Keratinocyte (primary cell): ENCODE results near the gene VPS35L. TPM values are rescaled to one million over a fixed set of nuclear protein-coding genes. Genes with fewer than 3 reads are reported as not detected.

Experiments used
- DNase-seq: peaks from one replicate; pipeline ENCODE4 v3.0.0-alpha.2; 2011; ENCODE audit warnings: low read depth, missing footprints, low spot score
- FAIRE-seq: peaks from 2 replicates; lab custom pipeline; 2011; peaks lifted over from hg19 to GRCh38; lab: Jason Lieb, UNC
- H2AFZ ChIP-seq: 2 replicates; pipeline ENCODE4 v1.6.0; 2012; ENCODE audit warnings: low read length, control low read depth, inconsistent platforms; ENCODE audit not compliant: control insufficient read depth
- H3K27ac ChIP-seq: 2 replicates; pipeline ENCODE4 v1.5.1; 2011; ENCODE audit warnings: low read length; ENCODE audit not compliant: control insufficient read depth, insufficient read depth
- H3K27me3 ChIP-seq: 3 replicates; pipeline ENCODE4 v1.6.0; 2011; ENCODE audit warnings: low read length; ENCODE audit not compliant: control insufficient read depth, insufficient read depth; ENCODE audit errors: extremely low read depth
- H3K36me3 ChIP-seq, 2 experiments: 2 replicates in 1 of 2; 3 replicates in 1 of 2; pipeline ENCODE4 v1.5.1; 2011; ENCODE audit warnings: low read length in 2 of 2, mild to moderate bottlenecking in 1 of 2; ENCODE audit not compliant: control insufficient read depth in 2 of 2, insufficient read depth in 2 of 2; ENCODE audit errors: extremely low read depth in 1 of 2
- H3K4me1 ChIP-seq: 3 replicates; pipeline ENCODE4 v1.5.1; 2011; ENCODE audit warnings: low read length; ENCODE audit not compliant: control insufficient read depth, insufficient read depth; ENCODE audit errors: extremely low read depth
- H3K4me2 ChIP-seq: 3 replicates; pipeline ENCODE4 v1.6.0; 2011; ENCODE audit warnings: low read depth, low read length; ENCODE audit not compliant: control insufficient read depth, insufficient read depth; ENCODE audit errors: extremely low read depth
- H3K4me3 ChIP-seq, 3 experiments: fragments of 200-600 bp in 1 of 3; sonication (generic) in 1 of 3; 2 replicates in 2 of 3; 3 replicates in 1 of 3; pipeline ENCODE4 v1.5.1; 2011 to 2016; ENCODE audit warnings: low read length in 3 of 3, mild to moderate bottlenecking in 3 of 3, control low read depth in 2 of 3, inconsistent platforms in 1 of 3, low read depth in 1 of 3, mixed read lengths in 1 of 3, mixed run types in 1 of 3, moderate library complexity in 1 of 3; ENCODE audit not compliant: control insufficient read depth in 2 of 3, insufficient read depth in 2 of 3; ENCODE audit errors: extremely low read depth in 1 of 3
- H3K79me2 ChIP-seq: 2 replicates; pipeline ENCODE4 v1.6.0; 2012; ENCODE audit warnings: low read length; ENCODE audit not compliant: control insufficient read depth, insufficient read depth
- H3K9ac ChIP-seq: 3 replicates; pipeline ENCODE4 v1.6.0; 2011; ENCODE audit warnings: low read length; ENCODE audit not compliant: control insufficient read depth, insufficient read depth; ENCODE audit errors: extremely low read depth
- H3K9me1 ChIP-seq: 3 replicates; pipeline ENCODE4 v1.6.0; 2011; ENCODE audit warnings: low read length; ENCODE audit not compliant: control insufficient read depth, insufficient read depth; ENCODE audit errors: extremely low read depth
- H3K9me3 ChIP-seq: 2 replicates; pipeline ENCODE4 v1.5.1; 2012; ENCODE audit warnings: low read depth, low read length; ENCODE audit not compliant: control insufficient read depth
- H4K20me1 ChIP-seq: 3 replicates; pipeline ENCODE4 v1.6.0; 2011; ENCODE audit warnings: low read length; ENCODE audit not compliant: control insufficient read depth, insufficient read depth; ENCODE audit errors: extremely low read depth
- CTCF ChIP-seq, 3 experiments: IDR thresholded peaks in 1 of 3; conservative IDR thresholded peaks in 1 of 3; optimal IDR thresholded peaks in 1 of 3; 2 replicates in 2 of 3; 3 replicates in 1 of 3; pipeline versions ENCODE3 to v1.5.1; 2011; ENCODE audit warnings: low read length in 3 of 3, mild to moderate bottlenecking in 3 of 3, moderate library complexity in 2 of 3, control low read depth in 1 of 3, inconsistent platforms in 1 of 3; ENCODE audit not compliant: insufficient read depth in 2 of 3; ENCODE audit errors: extremely low read depth in 1 of 3
- EZH2 ChIP-seq: IDR thresholded peaks from one replicate; pipeline ENCODE4 v1.6.1; 2012; ENCODE audit warnings: inconsistent platforms, mild to moderate bottlenecking, low read length, moderate library complexity
- dilution Hi-C: fragments of 300-500 bp; cut with MboI; formaldehyde crosslinking; loops from one replicate; pipeline ENCODE4 v1.7.0; 2020; ENCODE audit warnings: low sequenced_read_pairs; ENCODE audit not compliant: extremely low pct_ligation_motif_present
- polyA plus RNA-seq, 5 experiments: library from polyadenylated mRNA; depleted of rRNA in 3 of 5; stranded (reverse) in 3 of 5; stranded (forward) in 1 of 5; unstranded in 1 of 5; fragments of >200 nt; gene quantifications; 1 replicate in 1 of 5; 2 replicates in 3 of 5; 3 replicates in 1 of 5; pipeline versions ENCODE4 v1.2.1 to v1.2.3, GENCODE V29; 2011 to 2012; ENCODE audit warnings: missing spikeins in 2 of 5, low read depth in 1 of 5, low replicate concordance in 1 of 5

The VPS35L gene
- polyA plus RNA-seq, 1 donor (not counting 4 experiments of a cell fraction or from before 2014, with no cell fraction given), result 22.1 TPM

DNA sequence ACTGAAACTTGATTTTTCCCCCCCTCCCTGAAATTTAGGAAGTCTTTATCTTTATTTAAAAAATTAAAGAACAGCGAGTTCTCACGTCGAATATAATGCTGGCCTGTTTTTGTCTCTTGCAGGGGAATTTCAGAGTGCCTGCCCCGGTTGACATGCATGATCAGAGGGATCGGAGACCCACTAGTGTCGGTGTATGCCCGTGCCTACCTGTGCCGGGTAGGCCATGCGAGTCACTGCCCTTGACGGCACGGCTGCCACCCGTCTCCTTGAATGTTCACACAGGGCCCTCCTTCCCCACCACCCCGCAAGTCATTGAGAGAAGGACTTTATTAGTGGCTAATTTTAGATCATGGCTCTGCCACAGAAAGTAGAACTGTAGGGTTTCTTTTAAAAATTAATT, 54.7 kb downstream of the VPS35L start:
- Histone ChIP-seq H3K79me2 (no peaks in the 10 kb centered on the region), H3K27me3 (no peaks in the 10 kb centered on the region), H3K4me3 (no peak overlapping the region), H3K9me3 (no peaks in the 10 kb centered on the region), H3K27ac (no peak overlapping the region), H3K4me2 (no peak overlapping the region), H3K9me1 (no peaks in the 10 kb centered on the region), H3K9ac (no peak overlapping the region), H2AFZ (no peak overlapping the region), H3K36me3 (peaks cover 0 to 5% of the 10 kb centered on the region in 2 experiments), H3K4me1 (no peaks in the 10 kb centered on the region), H4K20me1 (no peaks in the 10 kb centered on the region)
- FAIRE-seq, result no peak
- dilution Hi-C loops, result loop anchor here (10.0 kb wide), 1 partner anchor 275 kb away; the partner anchor contains the start of gene GPRC5B
- TF ChIP-seq CTCF (optimal IDR thresholded peaks at IDR 0.05 in 1 of 3, IDR thresholded peaks at IDR 0.05 in 1 of 3, conservative IDR thresholded peaks at IDR 0.05 in 1 of 3; ENCODE audit: extremely low read depth in 1 of 3, insufficient read depth in 2 of 3, low read length in 3 of 3) (no peak), EZH2 (no peak)
- no peak for DNase-seq

DNA sequence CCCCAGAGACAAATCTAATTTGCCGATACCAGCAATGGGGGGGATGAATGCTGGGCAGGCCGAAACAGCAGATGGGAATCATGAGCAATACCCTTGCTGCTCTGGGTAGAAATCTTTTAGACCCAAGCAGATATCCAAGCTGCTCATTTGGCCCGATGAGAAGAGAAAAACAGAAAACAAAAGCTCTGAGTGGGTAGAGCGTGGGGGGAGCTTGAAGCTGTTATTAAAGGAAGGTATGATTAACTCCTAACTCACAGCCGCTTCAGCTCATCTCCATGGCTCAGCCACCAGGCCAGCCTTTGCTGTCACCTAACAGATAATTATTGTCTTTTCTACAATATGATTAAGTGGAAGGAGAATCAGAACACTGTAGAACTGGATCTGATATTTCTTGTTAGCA, 58.3 kb downstream of the VPS35L start:
- dilution Hi-C loops, result loop anchor here (10.0 kb wide), 1 partner anchor 271 kb away; the partner anchor contains the start of gene GPRC5B
- peaks cover 0 to 5% of the 10 kb centered on the region in 2 experiments for H3K36me3 ChIP-seq
- no peak overlapping the region for H3K9ac ChIP-seq

More for the DNA sequence above, 58.3 kb downstream of the VPS35L start:
- no peak for DNase-seq
- TF ChIP-seq CTCF (optimal IDR thresholded peaks at IDR 0.05 in 1 of 3, IDR thresholded peaks at IDR 0.05 in 1 of 3, conservative IDR thresholded peaks at IDR 0.05 in 1 of 3; ENCODE audit: extremely low read depth in 1 of 3, insufficient read depth in 2 of 3, low read length in 3 of 3), result no peak
- no peak for TF ChIP-seq EZH2
- FAIRE-seq, result no peak
- H3K4me3 ChIP-seq, result no peak overlapping the region
- no peaks in the 10 kb centered on the region for H3K27me3 ChIP-seq
- no peak overlapping the region for H3K27ac ChIP-seq
- H3K79me2 ChIP-seq, result no peaks in the 10 kb centered on the region
- no peak overlapping the region for H2AFZ ChIP-seq
- no peaks in the 10 kb centered on the region for H3K9me3 ChIP-seq
- no peak overlapping the region for H3K4me2 ChIP-seq
- H3K9me1 ChIP-seq, result no peaks in the 10 kb centered on the region
- no peaks in the 10 kb centered on the region for H4K20me1 ChIP-seq
- H3K4me1 ChIP-seq, result no peaks in the 10 kb centered on the region
